ENCODE measurements around the gene CLASRP. TPM values are rescaled to one million over a fixed set of nuclear protein-coding genes. Genes with fewer than 3 reads are reported as not detected.
A peak's percentile ranks its signal among the peaks of the same experiment; 100 is the strongest.

CLASRP gene
- total RNA-seq, 1 donor from 2014 or later = 16.0 TPM

- no peak for DNase-seq
Measured at GRCh38 chr19:45061965-45062364, 23.1 kb downstream of the CLASRP start.

- no peak for DNase-seq
Measured at GRCh38 chr19:45063851-45064801, 25.3 kb downstream of the CLASRP start.

- no peak for DNase-seq
Measured at GRCh38 chr19:45066921-45067661, 28.2 kb downstream of the CLASRP start.

- no peak for DNase-seq
Measured at GRCh38 chr19:45068041-45068440, 29.2 kb downstream of the CLASRP start.

GRCh38 chr19:45069056-45069455, 30.2 kb downstream of the CLASRP start:
- no peak for DNase-seq

GRCh38 chr19:45070214-45070613, 31.4 kb downstream of the CLASRP start:
- no peak for DNase-seq

GRCh38 chr19:45070861-45071544, 32.2 kb downstream of the CLASRP start:
- no peak for DNase-seq

GRCh38 chr19:45071545-45071938, 32.7 kb downstream of the CLASRP start:
- DNase-seq = no peak

GRCh38 chr19:45071969-45072790, 33.3 kb downstream of the CLASRP start:
- DNase-seq = no peak

- no peak for DNase-seq
Measured at GRCh38 chr19:45074744-45075300, 36.0 kb downstream of the CLASRP start.

GRCh38 chr19:45075301-45076028, 36.6 kb downstream of the CLASRP start:
- peak; percentile 38 for DNase-seq

- DNase-seq = peak; percentile 52
Measured at GRCh38 chr19:45076029-45076850, 37.4 kb downstream of the CLASRP start, which contains the start of gene ZNF296. ZNF296 (minus strand) TSS chr19:45076478; CDS start chr19:45076373, 105 bp downstream.

GRCh38 chr19:45076851-45077730, 38.2 kb downstream of the CLASRP start:
- DNase-seq = no peak

GRCh38 chr19:45078390-45079062, 39.7 kb downstream of the CLASRP start:
- no peak for DNase-seq

- DNase-seq = peak; percentile 86
Measured at GRCh38 chr19:45079063-45079910, 40.4 kb downstream of the CLASRP start, which contains the start of gene GEMIN7. GEMIN7 (plus strand) TSS chr19:45079260; CDS start chr19:45090115, 10,855 bp downstream.

- DNase-seq = no peak
Measured at GRCh38 chr19:45079911-45080370, 41.1 kb downstream of the CLASRP start.

- DNase-seq = no peak
Measured at GRCh38 chr19:45082170-45082569, 43.3 kb downstream of the CLASRP start.
